IPS DF 6.9 (cell line): Measurements from ENCODE around the gene PPM1E.

Experiments
- DNase-seq: peaks from one replicate; pipeline ENCODE4 v3.0.0-alpha.2; 2013; ENCODE audit warnings: low read depth, low spot score
- H3K27ac ChIP-seq: one replicate; pipeline ENCODE4 v1.5.1; 2013; ENCODE audit warnings: low read length, control low read depth
- H3K27me3 ChIP-seq: 2 replicates; pipeline ENCODE4 v1.6.1; 2013; ENCODE audit warnings: mild to moderate bottlenecking, low read length; ENCODE audit not compliant: control insufficient read depth, insufficient read depth
- H3K36me3 ChIP-seq: 2 replicates; pipeline ENCODE4 v1.6.1; 2013; ENCODE audit warnings: low read length; ENCODE audit not compliant: control insufficient read depth, insufficient read depth
- H3K4me1 ChIP-seq: 2 replicates; pipeline ENCODE4 v1.6.1; 2013; ENCODE audit warnings: low read length; ENCODE audit not compliant: control insufficient read depth, insufficient read depth
- H3K4me3 ChIP-seq: 2 replicates; pipeline ENCODE4 v1.5.1; 2013; ENCODE audit warnings: mild to moderate bottlenecking, low read length
- H3K9me3 ChIP-seq: 2 replicates; pipeline ENCODE4 v1.6.1; 2013; ENCODE audit warnings: low read length, inconsistent platforms; ENCODE audit not compliant: control insufficient read depth, insufficient read depth
- WGBS: extraction: QIAGEN DNeasy Blood & Tissue Kit; methylation state at CpG from one replicate; pipeline ENCODE4 v1.1.7; 2013; ENCODE audit warnings: mixed read lengths, missing lambda C conversion rate; ENCODE audit not compliant: insufficient read length, insufficient coverage; 5-methylcytosine and 5-hydroxymethylcytosine counted together

PPM1E gene

GRCh38 chr17:59028328-59028727 is 272.7 kb downstream of the PPM1E start:
- H3K9me3 ChIP-seq = no peaks in the 10 kb centered on the region
- H3K27me3 ChIP-seq = no peaks in the 10 kb centered on the region
- H3K27ac ChIP-seq = no peak overlapping the region
- no peaks in the 10 kb centered on the region for H3K4me1 ChIP-seq
- H3K4me3 ChIP-seq = no peak overlapping the region
- DNase-seq = no peak
- no CpG with 5 or more reads among the region's 6 CpGs for WGBS
- H3K36me3 ChIP-seq = peaks cover 5% of the 10 kb centered on the region; the same call in 1 of the 2 replicates

GRCh38 chr17:59030811-59031210 is 275.2 kb downstream of the PPM1E start:
- H3K36me3 ChIP-seq = peaks cover 5% of the 10 kb centered on the region; the same call in 1 of the 2 replicates
- no CpG with 5 or more reads among the region's 1 CpG for WGBS

More at GRCh38 chr17:59030811-59031210, 275.2 kb downstream of the PPM1E start:
- no peaks in the 10 kb centered on the region for H3K4me1 ChIP-seq
- no peak overlapping the region for H3K27ac ChIP-seq
- H3K4me3 ChIP-seq = no peak overlapping the region
- H3K9me3 ChIP-seq = no peaks in the 10 kb centered on the region
- no peak for DNase-seq
- H3K27me3 ChIP-seq = no peaks in the 10 kb centered on the region
